ENCODE measurements around the gene BMP7.

The BMP7 gene

GRCh38 chr20:57200882-57201695 lies 65.4 kb downstream of the BMP7 start:
- H3K4me3 ChIP-seq (ENCODE audit: low read length) = no peak overlapping the region
- no peak for DNase-seq (ENCODE audit: low read depth)
- TF ChIP-seq CTCF (IDR thresholded peaks at IDR 0.05; ENCODE audit: insufficient read depth, low read depth, low read length, missing control alignments) = no peak

- no peak for TF ChIP-seq CTCF (IDR thresholded peaks at IDR 0.05; ENCODE audit: insufficient read depth, low read depth, low read length, missing control alignments)
- no peak for DNase-seq (ENCODE audit: low read depth)
- no peak overlapping the region for H3K4me3 ChIP-seq (ENCODE audit: low read length)
These were observed 66.6 kb downstream of the BMP7 start for GRCh38 chr20:57199656-57200405.

- DNase-seq (ENCODE audit: low read depth) = no peak
- TF ChIP-seq CTCF (IDR thresholded peaks at IDR 0.05; ENCODE audit: insufficient read depth, low read depth, low read length, missing control alignments) = no peak
- H3K4me3 ChIP-seq (ENCODE audit: low read length) = no peak overlapping the region
These were observed 68.0 kb downstream of the BMP7 start for GRCh38 chr20:57198132-57199072.

- no peak for DNase-seq (ENCODE audit: low read depth)
- TF ChIP-seq CTCF (IDR thresholded peaks at IDR 0.05; ENCODE audit: insufficient read depth, low read depth, low read length, missing control alignments) = no peak
- no peak overlapping the region for H3K4me3 ChIP-seq (ENCODE audit: low read length)
These were observed 68.9 kb downstream of the BMP7 start for GRCh38 chr20:57197352-57198131.

- no peak for TF ChIP-seq CTCF (IDR thresholded peaks at IDR 0.05; ENCODE audit: insufficient read depth, low read depth, low read length, missing control alignments)
- H3K4me3 ChIP-seq (ENCODE audit: low read length) = no peak overlapping the region
These were observed 70.9 kb downstream of the BMP7 start for GRCh38 chr20:57195469-57196100.

More at GRCh38 chr20:57195469-57196100, 70.9 kb downstream of the BMP7 start:
- no peak for DNase-seq (ENCODE audit: low read depth)
